GM12874 (cell line): Measurements from ENCODE around the gene GRB10.

Experiments
- TF ChIP-seq, protein P1 (sequence below): IDR thresholded peaks from 2 replicates; pipeline ENCODE4 v1.5.1; 2011; ENCODE audit warnings: low read depth, mild to moderate bottlenecking, control low read depth, low read length, moderate library complexity; ENCODE audit not compliant: insufficient read depth

GRB10 gene

DNA sequence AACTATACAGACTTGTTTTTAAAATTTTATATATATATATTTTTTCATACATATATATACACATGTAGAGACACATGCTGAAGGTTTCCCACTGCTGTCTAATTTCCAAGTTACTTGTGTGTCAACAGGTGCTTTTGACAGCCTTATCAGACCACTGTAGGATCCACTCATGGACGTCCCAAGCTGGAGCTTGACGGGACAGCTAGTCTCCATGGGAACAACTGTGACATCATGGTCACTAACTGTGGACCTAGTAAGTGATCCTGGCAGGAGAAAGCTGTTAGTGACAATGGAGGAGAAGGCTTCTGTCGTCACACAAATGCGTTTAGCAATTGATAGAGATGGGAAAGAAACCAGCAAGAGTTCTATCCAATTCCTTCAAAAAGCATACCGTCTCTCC is 157.3 kb downstream of the GRB10 start:
- TF ChIP-seq, protein P1, sequence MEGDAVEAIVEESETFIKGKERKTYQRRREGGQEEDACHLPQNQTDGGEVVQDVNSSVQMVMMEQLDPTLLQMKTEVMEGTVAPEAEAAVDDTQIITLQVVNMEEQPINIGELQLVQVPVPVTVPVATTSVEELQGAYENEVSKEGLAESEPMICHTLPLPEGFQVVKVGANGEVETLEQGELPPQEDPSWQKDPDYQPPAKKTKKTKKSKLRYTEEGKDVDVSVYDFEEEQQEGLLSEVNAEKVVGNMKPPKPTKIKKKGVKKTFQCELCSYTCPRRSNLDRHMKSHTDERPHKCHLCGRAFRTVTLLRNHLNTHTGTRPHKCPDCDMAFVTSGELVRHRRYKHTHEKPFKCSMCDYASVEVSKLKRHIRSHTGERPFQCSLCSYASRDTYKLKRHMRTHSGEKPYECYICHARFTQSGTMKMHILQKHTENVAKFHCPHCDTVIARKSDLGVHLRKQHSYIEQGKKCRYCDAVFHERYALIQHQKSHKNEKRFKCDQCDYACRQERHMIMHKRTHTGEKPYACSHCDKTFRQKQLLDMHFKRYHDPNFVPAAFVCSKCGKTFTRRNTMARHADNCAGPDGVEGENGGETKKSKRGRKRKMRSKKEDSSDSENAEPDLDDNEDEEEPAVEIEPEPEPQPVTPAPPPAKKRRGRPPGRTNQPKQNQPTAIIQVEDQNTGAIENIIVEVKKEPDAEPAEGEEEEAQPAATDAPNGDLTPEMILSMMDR = no peak

DNA sequence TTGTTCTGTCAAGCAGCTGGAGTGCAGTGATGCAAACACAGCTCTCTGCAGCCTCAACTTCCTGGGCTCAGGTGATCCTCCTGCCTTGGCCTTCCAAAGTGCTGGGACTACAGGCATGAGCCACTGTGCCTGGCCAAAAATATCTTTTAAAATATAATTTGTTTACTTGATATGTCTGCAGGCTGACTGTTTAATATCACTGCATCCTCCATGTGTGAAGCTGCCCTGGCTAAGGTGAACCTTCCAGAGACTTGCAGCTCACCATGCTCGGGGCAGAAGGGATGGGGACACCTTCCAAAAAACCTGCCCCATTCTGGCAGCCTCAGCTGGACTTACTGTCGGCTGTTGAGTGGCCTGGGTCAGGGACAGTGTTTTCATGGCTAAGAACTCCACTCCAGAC is 159.9 kb downstream of the GRB10 start:
- TF ChIP-seq, protein P1 = no peak

DNA sequence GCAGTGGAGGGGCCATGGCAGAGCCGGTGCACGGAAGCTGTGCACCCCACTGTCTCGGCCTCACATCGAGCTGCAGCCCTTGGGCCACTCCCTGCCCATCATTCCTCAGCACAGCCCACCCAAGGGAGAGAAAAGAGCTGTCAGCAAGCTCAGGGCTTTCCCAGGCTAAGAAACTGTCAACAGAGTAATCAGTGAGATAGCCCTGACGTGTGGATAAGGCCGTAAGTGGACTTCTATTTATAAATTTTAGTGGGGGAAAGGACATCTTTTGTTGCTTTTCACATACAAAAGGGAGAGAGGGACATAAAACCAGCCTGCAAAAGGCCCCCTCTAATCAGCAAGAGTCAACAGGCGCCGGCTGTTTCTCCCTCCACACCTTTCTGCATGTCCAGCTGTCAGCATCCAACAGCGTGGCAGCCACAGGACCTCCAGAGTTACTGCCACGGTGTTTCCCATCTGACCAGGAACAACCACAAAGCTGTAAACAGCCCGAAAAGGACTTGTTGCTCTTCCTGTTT is 160.7 kb downstream of the GRB10 start:
- TF ChIP-seq, protein P1 = no peak

DNA sequence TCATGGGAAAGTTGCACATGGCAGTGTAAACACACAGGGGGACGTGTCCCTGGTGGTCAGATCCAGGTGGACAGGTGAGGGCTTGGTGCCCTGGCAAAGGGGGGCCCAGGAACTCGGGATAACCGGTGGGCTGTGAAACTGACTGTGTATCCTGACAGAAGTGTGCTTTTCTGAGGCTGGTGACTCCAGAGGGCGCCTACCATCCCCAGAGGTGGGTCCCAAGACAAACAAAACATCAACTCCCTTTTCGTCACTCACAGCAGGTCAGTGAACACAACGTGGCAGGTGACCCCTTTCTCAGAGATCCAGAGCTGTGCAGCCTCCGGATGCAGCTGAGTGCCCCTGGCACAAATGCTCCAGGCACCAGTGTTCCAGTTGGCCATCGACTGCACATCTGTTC is 161.5 kb downstream of the GRB10 start:
- TF ChIP-seq, protein P1 = no peak

DNA sequence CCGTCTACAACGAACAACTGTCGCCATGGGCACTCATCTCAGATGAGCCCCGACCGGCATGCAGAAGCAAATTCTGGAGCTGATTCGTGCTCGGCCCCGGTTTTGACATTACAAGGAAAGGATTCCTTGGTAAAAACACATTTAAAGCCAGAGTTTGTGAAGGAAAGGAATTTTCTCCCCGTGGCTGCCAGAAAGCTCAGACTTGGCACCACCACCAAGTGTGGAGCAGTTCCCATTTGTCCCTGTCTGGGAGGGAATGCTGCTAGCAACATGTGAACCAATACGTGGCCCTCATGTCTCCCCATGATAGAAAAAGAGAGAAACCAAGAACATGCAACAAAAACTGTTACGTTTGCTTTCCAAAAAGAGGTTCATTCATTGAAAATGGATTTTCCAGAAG is 162.3 kb downstream of the GRB10 start:
- TF ChIP-seq, protein P1 = no peak

DNA sequence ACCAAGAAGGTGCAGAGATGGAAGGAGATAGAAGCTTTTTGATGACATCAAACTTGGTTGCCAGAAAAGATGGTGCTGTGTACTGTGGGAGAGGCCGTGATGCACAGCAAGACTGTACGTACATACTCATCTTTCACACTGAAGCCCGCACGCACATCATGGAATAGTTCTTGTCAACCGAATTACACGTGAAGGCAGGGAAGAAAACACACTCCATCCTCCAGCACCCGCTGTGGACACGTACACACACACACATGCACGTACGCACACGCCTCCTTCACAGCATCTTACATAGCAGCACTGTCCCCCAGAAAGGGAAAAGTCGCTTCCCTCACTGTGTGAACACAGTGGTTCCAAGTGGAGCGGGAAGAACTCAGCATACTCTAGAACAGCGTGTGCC is 163.0 kb downstream of the GRB10 start:
- TF ChIP-seq, protein P1 = no peak

DNA sequence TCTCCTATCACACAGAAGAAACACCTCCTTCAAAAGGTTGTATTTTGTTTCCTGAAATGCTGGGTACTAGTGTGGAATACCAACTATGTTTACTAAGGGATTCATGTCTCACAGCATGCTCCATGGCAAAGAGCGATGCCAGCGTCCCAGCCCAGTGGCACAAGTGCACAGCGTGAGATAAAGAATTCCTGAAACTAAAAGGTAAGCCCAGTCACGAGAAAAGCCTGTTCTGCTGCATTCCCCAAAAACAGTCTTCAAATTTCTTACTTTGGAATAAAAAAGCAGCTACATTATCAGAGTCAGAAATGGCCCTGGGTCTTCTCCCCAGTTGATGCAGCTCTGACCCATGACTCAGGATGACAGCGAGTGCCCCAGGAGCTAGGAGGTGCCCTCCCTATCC is 164.4 kb downstream of the GRB10 start:
- TF ChIP-seq, protein P1 = no peak
